Embryonic facial prominence (tissue), 1 donor: Measurements from ENCODE around the gene MDN1.
"Not testable (repeated sequence)": the region's sequence is repeated elsewhere in the genome, so short reads cannot be mapped to it uniquely, and the experiment has no call there.

Experiments
- DNase-seq: peaks from one replicate; pipeline ENCODE4 v3.0.0-alpha.2; 2016; ENCODE audit errors: extremely low spot score

MDN1 gene

GRCh38 chr6:89819336-89820130 lies at the start of gene MDN1:
Gene MDN1, minus strand, starts transcription at chr6:89819794. Its CDS starts 187 bp downstream, at chr6:89819607.
- peak; percentile 93 for DNase-seq

GRCh38 chr6:89866024-89866678 lies 46.6 kb upstream of the MDN1 start:
- DNase-seq: no peak

- no peak for DNase-seq
Observed at GRCh38 chr6:89862698-89863097, 43.1 kb upstream of the MDN1 start.

GRCh38 chr6:89862273-89862672 lies 42.7 kb upstream of the MDN1 start:
- DNase-seq: no peak

- DNase-seq: no peak
Observed at GRCh38 chr6:89859744-89860143, 40.1 kb upstream of the MDN1 start.

DNA sequence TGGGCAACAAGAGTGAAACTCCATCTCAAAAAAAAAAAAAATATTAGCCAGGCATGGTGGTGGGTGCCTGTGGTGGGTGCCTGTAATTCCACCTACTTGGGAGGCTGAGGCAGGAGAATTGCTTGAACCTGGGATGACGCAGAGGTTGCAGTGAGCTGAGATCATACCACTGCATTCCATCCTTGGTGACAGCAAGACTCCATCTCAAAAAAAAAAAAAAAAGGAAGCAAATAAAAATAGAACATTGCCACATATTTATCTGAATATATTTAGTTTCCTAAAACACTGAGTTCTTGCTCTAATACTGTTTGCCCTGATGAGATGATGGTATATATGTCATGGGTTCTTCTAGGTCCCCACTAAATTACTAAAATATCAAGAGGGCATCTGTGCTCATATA lies 38.4 kb upstream of the MDN1 start:
- no peak for DNase-seq

DNA sequence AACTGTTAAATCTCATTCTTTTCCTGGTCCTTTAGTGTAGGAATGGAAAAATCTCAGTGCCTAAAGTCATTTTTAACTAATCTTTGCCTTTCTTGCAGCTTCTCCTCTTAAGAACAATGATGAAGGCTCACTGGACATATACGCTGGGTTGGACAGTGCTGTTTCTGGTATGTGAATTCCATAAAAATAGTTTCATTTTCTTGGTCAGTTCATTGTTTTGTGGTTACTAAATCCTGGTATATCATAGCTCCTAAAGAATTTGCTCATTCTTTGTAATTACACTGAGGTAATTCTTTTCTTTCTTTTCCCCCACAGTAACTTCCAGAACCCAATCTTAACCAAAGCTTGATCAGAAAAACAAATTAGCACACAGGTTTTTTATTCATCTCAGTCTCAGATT lies 33.5 kb upstream of the MDN1 start:
- DNase-seq: no peak

- not testable (repeated sequence) for DNase-seq
Observed at GRCh38 chr6:89847513-89847912, 27.9 kb upstream of the MDN1 start.

- DNase-seq: no peak
Observed at GRCh38 chr6:89843070-89843469, 23.5 kb upstream of the MDN1 start.

GRCh38 chr6:89842228-89842627 lies 22.6 kb upstream of the MDN1 start:
- DNase-seq: no peak

- DNase-seq: no peak
Observed at GRCh38 chr6:89840538-89840937, 20.9 kb upstream of the MDN1 start.

DNA sequence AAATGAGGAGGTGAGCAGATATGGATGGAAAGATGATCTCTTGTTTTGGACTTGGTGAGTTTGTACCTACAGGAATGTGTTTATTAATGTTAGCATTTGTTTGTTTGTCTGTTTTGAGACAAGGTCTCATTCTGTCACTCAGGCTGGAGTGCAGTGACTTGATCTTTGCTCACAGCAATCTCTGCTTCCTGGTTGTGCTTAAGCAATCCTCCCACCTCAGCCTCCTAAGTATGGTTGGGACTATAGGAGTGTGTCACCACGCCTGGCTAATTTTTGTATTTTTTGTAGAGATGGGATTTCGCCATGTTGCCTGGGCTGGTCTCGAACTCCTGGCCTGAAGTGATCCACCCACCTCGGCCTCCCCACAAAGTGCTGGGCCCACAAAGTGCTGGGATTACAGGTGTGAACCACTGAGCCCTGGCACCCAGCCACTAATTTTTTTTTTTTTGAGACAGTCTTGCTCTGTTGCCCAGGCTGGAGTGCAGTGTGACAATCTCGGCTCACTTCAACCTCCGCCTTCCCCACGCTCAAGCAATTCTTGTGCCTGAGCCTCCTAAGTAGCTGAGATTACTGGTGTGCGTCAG lies 17.1 kb upstream of the MDN1 start:
- no peak for DNase-seq

- no peak for DNase-seq
Observed at GRCh38 chr6:89834884-89835792, 15.5 kb upstream of the MDN1 start.

DNA sequence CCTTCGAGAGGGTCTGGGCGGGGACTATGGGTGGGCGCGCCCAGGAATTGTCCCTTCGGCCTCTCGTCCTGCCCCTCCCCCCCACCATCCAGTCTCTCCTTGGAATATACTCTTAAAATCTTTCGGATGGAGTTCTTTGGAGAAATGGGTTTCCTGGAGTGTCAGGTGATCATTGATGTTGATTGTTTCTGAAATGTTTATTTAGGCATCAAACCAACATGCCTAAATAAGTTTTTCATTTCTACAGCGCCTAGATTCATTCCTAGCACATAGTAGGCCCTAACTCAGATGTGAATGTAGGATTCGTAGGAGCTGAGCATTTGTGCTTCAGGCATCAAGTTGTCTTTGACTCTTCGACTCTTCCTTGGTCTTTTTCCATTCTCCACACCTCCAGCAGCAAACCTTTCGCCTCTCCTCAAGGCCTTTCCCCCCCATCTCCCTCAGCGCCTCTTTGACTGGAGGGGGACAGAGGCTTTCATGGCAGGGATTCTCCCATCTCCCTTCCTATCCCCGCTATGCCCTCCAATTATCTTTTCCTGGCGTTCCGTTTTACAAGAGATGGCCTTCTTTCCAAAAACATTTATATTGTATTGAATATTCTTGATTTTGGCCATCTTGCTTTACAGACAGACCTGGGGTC lies 10.7 kb upstream of the MDN1 start:
- DNase-seq: no peak

DNA sequence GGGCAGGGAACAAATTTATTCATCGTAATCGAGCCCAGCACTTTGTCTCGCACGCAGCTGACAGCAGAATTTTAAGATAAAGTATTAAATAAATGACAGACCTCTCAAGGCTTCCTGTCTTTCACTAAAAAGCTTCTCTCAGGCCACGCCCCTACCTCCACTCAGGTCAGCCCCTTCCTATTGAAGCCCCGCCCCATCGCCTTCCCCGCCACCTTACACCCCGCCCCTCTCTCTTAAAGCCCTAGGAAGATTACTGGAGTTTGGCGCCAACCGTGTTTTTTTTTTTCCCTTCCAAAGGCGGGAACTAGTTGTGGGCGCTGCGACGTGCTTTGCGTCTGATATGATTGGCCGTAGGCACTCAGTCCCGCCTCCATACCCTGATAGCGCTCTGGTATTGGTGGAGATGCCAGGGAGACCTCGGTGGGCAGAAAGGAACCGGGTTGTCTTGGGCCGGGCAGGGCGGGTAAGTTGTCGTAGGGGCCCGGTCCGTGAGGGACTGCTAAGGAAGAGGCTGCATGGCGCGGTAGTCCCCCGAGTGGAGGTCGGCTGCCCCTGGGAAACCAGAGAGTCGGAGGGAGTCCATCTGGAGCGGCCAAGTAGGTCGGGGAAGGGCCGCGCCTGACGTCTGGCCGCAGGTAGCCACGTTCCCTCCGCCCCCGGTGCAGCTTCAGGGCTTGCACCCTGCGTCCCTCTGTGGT lies 10.0 kb upstream of the MDN1 start, which contains the start of gene CASP8AP2:
Gene CASP8AP2, plus strand, starts transcription at position 409 of the 698 bp plus-strand sequence.
- peak; percentile 97 for DNase-seq

- DNase-seq: no peak
Observed at GRCh38 chr6:89828988-89829471, 9.4 kb upstream of the MDN1 start.

- not testable (repeated sequence) for DNase-seq
Observed at GRCh38 chr6:89828475-89828987, 8.9 kb upstream of the MDN1 start.

DNA sequence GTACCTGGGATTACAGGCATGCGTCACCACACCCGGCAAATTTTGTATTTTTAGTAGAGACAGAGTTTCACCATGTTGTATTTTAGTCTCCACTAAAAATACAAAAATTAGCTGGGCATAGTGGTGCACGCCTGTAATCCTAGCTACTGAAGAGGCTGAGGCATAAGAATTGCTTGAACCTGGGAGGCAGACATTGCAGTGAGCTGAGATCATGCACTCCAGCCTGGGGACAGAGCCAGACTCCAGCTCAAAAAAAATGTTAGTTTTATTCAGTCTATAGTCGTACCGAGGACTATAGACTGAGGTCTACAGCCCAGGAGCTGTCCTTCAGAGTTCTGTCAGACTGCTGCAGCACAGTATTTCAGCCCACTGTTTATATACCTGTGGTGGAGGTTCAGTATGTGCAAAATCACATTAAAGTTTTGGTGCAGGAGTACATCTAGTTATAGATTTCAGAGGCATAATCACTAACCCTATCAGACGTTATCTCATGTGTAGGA lies 6.5 kb upstream of the MDN1 start:
- DNase-seq: no peak

- peak; percentile 18 for DNase-seq
Observed at GRCh38 chr6:89818977-89819335, 638 bp downstream of the MDN1 start.

DNA sequence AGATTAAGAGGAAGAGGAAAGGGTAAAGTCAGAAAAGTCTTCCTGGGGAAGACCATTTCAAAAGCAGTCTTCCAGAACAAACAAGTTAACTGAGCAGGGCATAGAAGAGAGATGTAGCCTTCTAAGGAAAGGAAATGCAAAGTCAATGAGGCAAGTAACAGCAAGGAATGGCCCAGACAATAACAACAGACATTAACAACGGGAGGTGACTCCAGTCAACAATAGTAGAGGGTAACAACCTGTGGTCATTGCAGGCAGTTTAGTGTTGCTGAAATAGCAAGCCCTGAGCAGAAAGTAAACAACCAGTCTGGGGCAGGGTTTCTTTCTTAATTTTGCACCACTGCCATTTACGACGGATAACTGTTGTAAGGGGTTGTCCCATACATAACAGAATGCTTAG lies 2.1 kb downstream of the MDN1 start:
- no peak for DNase-seq
